22Rv1 (cell line): ENCODE results near the gene FAM107B.

Source experiments
- H3K27ac ChIP-seq: fragments of 450-650 bp; 2 replicates; pipeline ENCODE4 v1.5.1; 2017
- CTCF ChIP-seq: fragments of 450-650 bp; IDR thresholded peaks from 2 replicates; pipeline ENCODE4 v1.5.1; 2017; ENCODE audit warnings: mild to moderate bottlenecking
- ZFX ChIP-seq: fragments of 450-650 bp; IDR thresholded peaks from 2 replicates; pipeline ENCODE4 v1.6.1; 2017; ENCODE audit warnings: antibody characterized with exemption, borderline replicate concordance

The FAM107B gene

DNA sequence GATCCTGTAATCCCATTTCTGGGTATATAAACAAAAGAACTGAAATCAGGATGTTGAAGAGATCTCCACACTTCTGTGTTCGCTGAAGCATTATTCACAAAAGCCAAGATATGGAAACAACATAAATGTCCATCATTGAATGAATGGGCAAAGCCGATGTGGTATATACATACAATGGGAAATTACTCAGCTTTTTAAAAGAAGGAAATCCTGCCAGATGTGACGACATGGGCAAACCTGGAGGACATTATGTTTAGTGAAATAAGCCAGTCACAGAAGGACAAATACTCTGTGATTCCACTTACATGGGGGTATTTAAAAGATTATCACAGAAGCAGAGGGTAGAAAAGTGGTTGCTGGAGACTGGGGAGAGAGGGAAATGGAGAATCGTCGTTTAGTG lies 23.9 kb upstream of the FAM107B start:
- H3K27ac ChIP-seq, result no peak overlapping the region
- TF ChIP-seq CTCF, result no peak
- no peak for TF ChIP-seq ZFX

DNA sequence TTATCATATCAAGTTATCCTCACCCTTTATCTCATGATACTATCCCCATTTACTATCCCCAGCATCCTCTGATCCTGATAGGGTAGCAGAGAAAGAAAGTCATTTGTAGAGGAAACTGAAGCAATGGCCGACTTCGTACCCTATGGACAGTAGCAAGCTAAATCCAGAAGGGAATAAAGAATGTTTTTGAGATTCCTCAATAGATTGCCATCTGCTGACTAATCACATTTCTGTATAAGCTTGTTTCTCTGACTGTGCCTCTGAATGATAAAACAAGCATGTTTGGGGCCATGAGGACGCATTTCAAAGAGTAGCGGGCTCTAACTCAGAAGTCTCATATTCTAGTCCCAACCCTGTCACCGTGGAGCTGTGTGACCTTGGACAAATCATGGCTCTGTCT lies 13.2 kb upstream of the FAM107B start:
- no peak overlapping the region for H3K27ac ChIP-seq
- TF ChIP-seq CTCF (no peak), ZFX (no peak)

DNA sequence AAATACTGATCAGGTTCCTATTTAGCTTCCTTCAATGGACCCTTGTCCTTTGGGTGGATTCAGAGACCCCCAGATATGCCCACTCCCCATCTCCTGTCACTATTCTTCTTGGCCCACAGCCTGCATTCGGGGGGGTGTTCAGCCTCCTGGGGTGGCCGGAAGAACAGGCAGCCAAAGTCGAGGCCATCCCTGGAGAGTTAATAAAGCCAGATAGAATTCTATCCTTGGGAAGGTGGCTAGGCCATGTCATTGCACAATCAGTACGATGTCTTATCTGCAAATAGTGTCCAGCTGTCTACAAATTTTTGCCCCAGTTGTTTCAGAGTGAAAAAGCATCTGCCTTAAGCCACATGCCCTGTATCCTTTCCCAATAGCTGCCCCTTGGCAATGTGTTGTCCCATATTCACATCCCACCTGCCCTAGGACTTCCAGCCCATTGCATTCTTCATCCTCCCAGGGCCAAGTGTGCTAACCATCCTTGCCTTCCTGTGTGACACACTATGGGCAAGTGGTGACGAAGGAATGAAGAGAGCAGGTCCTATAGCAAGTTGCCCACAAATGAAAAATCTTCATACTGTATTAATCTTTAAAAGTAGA lies 9.9 kb upstream of the FAM107B start:
- TF ChIP-seq CTCF (no peak), ZFX (no peak)
- no peak overlapping the region for H3K27ac ChIP-seq

GRCh38 chr10:14782691-14783363 lies 8.1 kb upstream of the FAM107B start:
- H3K27ac ChIP-seq, result no peak overlapping the region
- TF ChIP-seq CTCF (no peak), ZFX (no peak)

- TF ChIP-seq CTCF, result no peak
- no peak for TF ChIP-seq ZFX
- no peak overlapping the region for H3K27ac ChIP-seq
Measured at GRCh38 chr10:14781763-14782162, 7.1 kb upstream of the FAM107B start.

DNA sequence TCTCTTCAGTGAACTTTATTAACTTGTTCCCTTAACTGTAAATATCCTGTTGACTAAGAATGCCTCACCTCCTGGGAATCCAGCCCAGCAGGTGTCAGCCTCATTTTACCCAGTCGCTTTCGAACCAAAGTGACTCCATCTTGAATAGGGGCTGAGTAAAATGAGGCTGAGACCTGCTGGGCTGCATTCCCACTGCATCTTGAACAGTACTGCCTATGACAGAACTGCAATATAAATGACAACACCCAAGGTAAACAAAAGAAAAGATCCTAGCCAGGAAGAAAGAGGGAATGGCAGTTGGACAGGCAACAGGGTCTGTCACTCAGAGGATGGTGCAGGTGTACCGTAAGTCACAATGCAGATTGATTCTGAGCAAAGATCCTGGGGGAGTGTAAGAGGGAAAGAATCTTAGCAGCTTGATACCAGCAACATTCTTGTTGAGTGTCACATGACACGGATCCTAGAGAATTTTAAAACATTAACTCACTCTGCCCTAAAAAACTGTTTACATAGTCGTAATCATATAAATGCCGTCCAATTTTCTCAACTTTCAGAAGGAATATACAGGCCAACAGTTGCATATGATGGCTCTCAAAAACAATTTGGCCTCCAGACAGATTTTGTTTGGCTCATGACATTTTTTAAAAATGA lies 4.4 kb upstream of the FAM107B start:
- TF ChIP-seq CTCF (no peak), ZFX (no peak)
- H3K27ac ChIP-seq, result peak overlapping the region; percentile 14; the same call in 1 of the 2 replicates

GRCh38 chr10:14776546-14776945 lies 1.8 kb upstream of the FAM107B start:
- no peak overlapping the region for H3K27ac ChIP-seq
- no peak for TF ChIP-seq CTCF
- no peak for TF ChIP-seq ZFX
